Small intestine (tissue), 7 donors: ENCODE data around the gene ARFGAP1. TPM values are rescaled to one million over a fixed set of nuclear protein-coding genes. Genes with fewer than 3 reads are reported as not detected.

ENCODE experiments used
- DNase-seq, 2 donors: peaks; one replicate each; pipeline versions ENCODE4 v3.0.0 to v3.0.0-alpha.2; 2013
- FAIRE-seq: peaks from 2 replicates; lab custom pipeline; 2012; peaks lifted over from hg19 to GRCh38; lab: Jason Lieb, UNC
- H3K27ac ChIP-seq, 3 donors: one replicate each; pipeline ENCODE4 v1.5.1; 2013; ENCODE audit warnings: low read length in 2 of 3, mild to moderate bottlenecking in 2 of 3, control low read depth in 1 of 3, inconsistent platforms in 1 of 3, low read depth in 1 of 3, moderate library complexity in 1 of 3
- H3K27me3 ChIP-seq, 3 donors: one replicate each; pipeline ENCODE4 v1.6.1; 2013; ENCODE audit warnings: low read length in 3 of 3, inconsistent platforms in 1 of 3; ENCODE audit not compliant: control insufficient read depth in 3 of 3, insufficient read depth in 3 of 3
- H3K36me3 ChIP-seq, 3 donors: one replicate each; pipeline ENCODE4 v1.6.1; 2013; ENCODE audit warnings: low read length in 3 of 3, inconsistent platforms in 1 of 3, low read depth in 1 of 3, mild to moderate bottlenecking in 1 of 3, moderate library complexity in 1 of 3; ENCODE audit not compliant: control insufficient read depth in 3 of 3, insufficient read depth in 2 of 3
- H3K4me1 ChIP-seq, 3 donors: one replicate each; pipeline ENCODE4 v1.6.1; 2013; ENCODE audit warnings: low read length in 2 of 3, inconsistent platforms in 1 of 3, low read depth in 1 of 3, mild to moderate bottlenecking in 1 of 3, moderate library complexity in 1 of 3; ENCODE audit not compliant: control insufficient read depth in 3 of 3, insufficient read depth in 2 of 3
- H3K4me3 ChIP-seq, 3 donors: one replicate each; pipeline ENCODE4 v1.5.1; 2013; ENCODE audit warnings: low read length in 3 of 3, control low read depth in 1 of 3, inconsistent platforms in 1 of 3, low read depth in 1 of 3, mild to moderate bottlenecking in 1 of 3, moderate library complexity in 1 of 3
- H3K9me3 ChIP-seq, 2 donors: one replicate each; pipeline ENCODE4 v1.6.1; 2013; ENCODE audit warnings: low read depth in 1 of 2, low read length in 1 of 2; ENCODE audit not compliant: control insufficient read depth in 2 of 2, insufficient read depth in 1 of 2
- WGBS, 3 donors: extraction: QIAGEN DNeasy Blood & Tissue Kit; methylation state at CpG; one replicate each; pipeline ENCODE4 v1.1.7; 2013; 5-methylcytosine and 5-hydroxymethylcytosine counted together
- polyA plus RNA-seq, 4 donors: library from polyadenylated mRNA; stranded (reverse) in 3 of 4; unstranded in 1 of 4; fragments of 200-250 nt in 3 of 4; fragments of 120-200 nt in 1 of 4; gene quantifications; one replicate each; pipeline versions ENCODE4 v1.2.1 to v1.2.3, GENCODE V29; 2013
- donor health status: healthy with polysubstance abuse.
- donor health status: control.
- donor health status: control.
- donor health status: Bipolar disorder and iron deficiency.
- donor health status: healthy.

Gene ARFGAP1
- polyA plus RNA-seq, 4 donors, result 70.9 to 117 (median 80.3) TPM

GRCh38 chr20:63311186-63311832 is 38.7 kb downstream of the ARFGAP1 start:
- FAIRE-seq, result no peak

DNA sequence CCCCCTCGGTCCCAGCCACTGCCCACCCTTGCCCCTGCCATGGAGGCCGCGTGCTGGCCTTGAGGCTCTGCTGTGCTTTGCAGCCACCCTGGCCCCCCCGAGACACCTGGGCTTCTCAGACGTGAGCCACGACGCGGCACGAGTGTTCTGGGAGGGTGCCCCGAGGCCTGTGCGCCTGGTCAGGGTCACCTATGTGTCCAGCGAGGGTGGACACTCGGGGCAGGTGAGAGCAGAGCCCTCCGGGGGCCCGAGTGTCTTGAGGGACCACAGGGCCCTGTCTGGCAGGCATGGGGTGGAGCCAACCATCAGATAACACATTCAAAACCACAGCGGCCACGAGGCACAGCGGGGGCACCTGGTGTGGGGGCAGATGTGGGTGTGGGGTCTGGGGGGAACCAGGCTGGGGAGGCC is 39.2 kb downstream of the ARFGAP1 start:
- no peak overlapping the region for H3K27ac ChIP-seq
- FAIRE-seq, result no peak

More at GRCh38 chr20:63311186-63311832, 38.7 kb downstream of the ARFGAP1 start:
- H3K27ac ChIP-seq, result no peak overlapping the region
- no peak for DNase-seq
- no peaks in the 10 kb centered on the region for H3K9me3 ChIP-seq
- no peaks in the 10 kb centered on the region for H3K36me3 ChIP-seq
- H3K27me3 ChIP-seq, result no peaks in the 10 kb centered on the region
- no peaks in the 10 kb centered on the region for H3K4me1 ChIP-seq
- 66 to 86% (median 74%) methylated on average over 28 to 29 of the region's 29 CpGs for WGBS, 3 donors
- no peak overlapping the region for H3K4me3 ChIP-seq

GRCh38 chr20:63312273-63312672 is 39.7 kb downstream of the ARFGAP1 start:
- 35 to 53% (median 48%) methylated on average over 9 of the region's 9 CpGs for WGBS, 3 donors
- no peak overlapping the region for H3K27ac ChIP-seq
- no peak overlapping the region for H3K4me3 ChIP-seq
- no peaks in the 10 kb centered on the region for H3K36me3 ChIP-seq
- no peaks in the 10 kb centered on the region for H3K27me3 ChIP-seq
- FAIRE-seq, result no peak
- H3K4me1 ChIP-seq, result no peaks in the 10 kb centered on the region
- H3K9me3 ChIP-seq, result no peaks in the 10 kb centered on the region
- no peak for DNase-seq

More for the DNA sequence above, 39.2 kb downstream of the ARFGAP1 start:
- no peak for DNase-seq
- no peak overlapping the region for H3K4me3 ChIP-seq
- no peaks in the 10 kb centered on the region for H3K4me1 ChIP-seq
- no peaks in the 10 kb centered on the region for H3K27me3 ChIP-seq
- H3K9me3 ChIP-seq, result no peaks in the 10 kb centered on the region
- no peaks in the 10 kb centered on the region for H3K36me3 ChIP-seq
- WGBS, 3 donors, result 47 to 70% (median 57%) methylated on average over 16 to 18 of the region's 18 CpGs

DNA sequence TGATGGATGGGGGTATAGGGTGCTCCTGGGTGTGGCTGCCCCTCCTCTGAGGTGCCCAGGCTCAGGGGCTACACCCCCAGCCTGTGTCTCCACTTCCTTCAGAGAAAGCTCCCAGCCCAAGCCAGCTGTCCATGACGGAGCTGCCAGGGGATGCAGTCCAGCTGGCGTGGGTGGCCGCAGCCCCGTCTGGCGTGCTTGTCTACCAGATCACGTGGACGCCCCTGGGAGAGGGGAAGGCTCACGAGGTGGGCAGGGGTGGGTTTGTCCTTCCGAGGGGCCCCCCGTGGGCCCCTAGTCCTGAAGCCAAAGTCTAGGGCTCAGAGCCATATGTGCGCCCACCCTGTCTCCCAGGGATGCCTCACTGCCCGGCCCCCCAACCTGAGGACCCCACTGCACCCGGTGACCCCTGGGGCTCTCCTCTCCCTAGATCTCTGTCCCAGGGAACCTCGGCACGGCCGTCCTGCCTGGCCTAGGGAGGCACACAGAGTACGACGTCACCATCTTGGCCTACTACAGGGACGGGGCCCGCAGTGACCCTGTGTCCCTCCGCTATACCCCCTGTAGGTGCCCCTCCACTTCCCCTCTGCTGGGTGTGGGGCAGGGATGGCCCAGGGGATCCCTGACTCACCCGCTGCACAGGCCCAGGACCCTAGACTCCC is 40.2 kb downstream of the ARFGAP1 start:
- Histone ChIP-seq H3K9me3 (no peaks in the 10 kb centered on the region), H3K27me3 (no peaks in the 10 kb centered on the region), H3K27ac (no peak overlapping the region), H3K36me3 (no peaks in the 10 kb centered on the region), H3K4me1 (no peaks in the 10 kb centered on the region), H3K4me3 (no peak overlapping the region)
- FAIRE-seq, result no peak
- WGBS, 3 donors, result 70 to 75% (median 71%) methylated on average over 19 to 22 of the region's 22 CpGs
- DNase-seq, result no peak

DNA sequence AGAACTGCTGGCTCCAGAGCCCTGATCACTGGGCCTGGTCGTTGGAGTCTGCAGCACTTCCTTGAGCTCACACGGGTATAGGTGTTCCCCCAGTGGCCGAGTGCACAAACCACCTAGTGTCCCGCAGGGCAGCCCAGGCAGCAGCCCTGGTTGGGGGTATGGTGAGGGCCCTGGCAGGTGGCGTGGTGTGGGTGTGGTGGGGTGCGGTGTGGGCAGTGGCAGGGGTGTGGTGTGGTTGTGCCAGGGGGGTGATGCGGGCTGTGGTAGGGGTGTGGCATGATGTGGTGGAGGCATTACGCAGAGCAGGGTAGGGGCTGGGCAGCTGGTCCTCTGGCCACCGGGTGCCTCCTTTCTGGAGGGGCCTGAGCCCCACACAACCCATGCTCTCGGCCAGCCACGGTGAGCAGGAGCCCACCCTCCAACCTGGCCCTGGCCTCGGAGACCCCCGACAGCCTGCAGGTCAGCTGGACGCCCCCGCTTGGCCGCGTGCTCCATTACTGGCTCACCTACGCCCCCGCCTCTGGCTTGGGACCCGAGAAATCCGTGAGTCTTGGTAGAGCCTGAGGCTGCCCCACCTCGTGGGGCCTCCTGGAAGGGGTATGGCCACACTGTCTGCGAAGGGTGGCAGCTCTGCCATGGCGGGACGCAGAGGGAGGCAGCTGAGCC is 40.9 kb downstream of the ARFGAP1 start:
- no peak for FAIRE-seq
- Histone ChIP-seq H3K27ac (no peak overlapping the region), H3K27me3 (no peaks in the 10 kb centered on the region), H3K9me3 (no peaks in the 10 kb centered on the region), H3K36me3 (no peaks in the 10 kb centered on the region), H3K4me1 (no peaks in the 10 kb centered on the region), H3K4me3 (no peak overlapping the region)
- no peak for DNase-seq
- WGBS, 3 donors, result 50 to 77% (median 55%) methylated on average over 22 to 25 of the region's 25 CpGs

GRCh38 chr20:63314015-63314471 is 41.4 kb downstream of the ARFGAP1 start:
- Histone ChIP-seq H3K27me3 (no peaks in the 10 kb centered on the region), H3K4me1 (no peaks in the 10 kb centered on the region), H3K27ac (no peak overlapping the region), H3K4me3 (no peak overlapping the region), H3K9me3 (no peaks in the 10 kb centered on the region), H3K36me3 (no peaks in the 10 kb centered on the region)
- no peak for FAIRE-seq
- WGBS, 3 donors, result 30 to 75% (median 45%) methylated on average over 7 to 9 of the region's 9 CpGs
- DNase-seq, result no peak

- DNase-seq, result no peak
- FAIRE-seq, result no peak
- Histone ChIP-seq H3K4me3 (no peak overlapping the region), H3K9me3 (no peaks in the 10 kb centered on the region), H3K36me3 (no peaks in the 10 kb centered on the region), H3K27me3 (no peaks in the 10 kb centered on the region), H3K4me1 (no peaks in the 10 kb centered on the region), H3K27ac (no peak overlapping the region)
- WGBS, 3 donors, result 69 to 82% (median 75%) methylated on average over 19 to 21 of the region's 21 CpGs
Measured at GRCh38 chr20:63314566-63315239, 42.1 kb downstream of the ARFGAP1 start.

DNA sequence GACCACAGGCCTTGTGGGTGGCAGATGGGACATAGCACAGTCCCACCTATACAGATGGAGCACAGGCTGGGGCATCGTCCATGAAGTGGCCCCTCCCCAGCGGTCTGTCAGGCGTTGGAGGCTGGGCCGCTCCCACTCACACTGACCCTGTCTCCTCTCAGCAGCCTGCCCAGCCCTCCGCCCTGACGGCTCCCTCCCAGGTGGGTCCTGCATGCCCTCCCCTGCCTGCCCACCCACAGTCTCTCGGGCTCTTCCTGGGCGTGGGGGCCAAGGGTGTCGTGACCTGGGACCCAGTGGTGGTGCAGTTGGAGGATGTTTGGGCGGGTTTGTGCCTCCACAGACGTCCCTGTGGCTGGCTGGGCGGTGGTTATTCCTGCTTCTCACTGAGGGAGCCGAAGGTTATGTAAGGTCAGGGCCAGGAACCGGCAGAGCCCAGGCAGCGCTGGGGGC is 42.7 kb downstream of the ARFGAP1 start:
- H3K36me3 ChIP-seq, result no peaks in the 10 kb centered on the region
- H3K9me3 ChIP-seq, result no peaks in the 10 kb centered on the region
- no peaks in the 10 kb centered on the region for H3K27me3 ChIP-seq
- H3K4me1 ChIP-seq, result no peaks in the 10 kb centered on the region
- H3K27ac ChIP-seq, result no peak overlapping the region
- H3K4me3 ChIP-seq, result no peak overlapping the region
- FAIRE-seq (no peak), DNase-seq (no peak)
- WGBS, 3 donors, result 47 to 59% (median 48%) methylated on average over 14 to 15 of the region's 15 CpGs
